Keratinocyte (primary cell): Measurements from ENCODE around the gene TSHB.

Source experiments
- CTCF ChIP-seq, 3 experiments: IDR thresholded peaks in 1 of 3; conservative IDR thresholded peaks in 1 of 3; optimal IDR thresholded peaks in 1 of 3; 2 replicates in 2 of 3; 3 replicates in 1 of 3; pipeline versions ENCODE3 to v1.5.1; 2011; ENCODE audit warnings: low read length in 3 of 3, mild to moderate bottlenecking in 3 of 3, moderate library complexity in 2 of 3, control low read depth in 1 of 3, inconsistent platforms in 1 of 3; ENCODE audit not compliant: insufficient read depth in 2 of 3; ENCODE audit errors: extremely low read depth in 1 of 3
- EZH2 ChIP-seq: IDR thresholded peaks from one replicate; pipeline ENCODE4 v1.6.1; 2012; ENCODE audit warnings: inconsistent platforms, mild to moderate bottlenecking, low read length, moderate library complexity

GRCh38 chr1:115041654-115042053 is 12.0 kb downstream of the TSHB start:
- peak; percentile 52 to 72 (median 69) for TF ChIP-seq CTCF (optimal IDR thresholded peaks at IDR 0.05 in 1 of 3, IDR thresholded peaks at IDR 0.05 in 1 of 3, conservative IDR thresholded peaks at IDR 0.05 in 1 of 3; ENCODE audit: extremely low read depth in 1 of 3, insufficient read depth in 2 of 3, low read length in 3 of 3)
- no peak for TF ChIP-seq EZH2
